Measurements from ENCODE around the gene TMEM240.

TMEM240 gene

GRCh38 chr1:1540090-1540817, at the start of gene TMEM240:
Gene TMEM240, minus strand, starts transcription at chr1:1540624. Its CDS starts 278 bp downstream, at chr1:1540346.
- in situ Hi-C loops (cut with MboI; ENCODE audit: low sequenced_read_pairs), result no loop called here

GRCh38 chr1:1583347-1584010, 43.1 kb upstream of the TMEM240 start:
- in situ Hi-C loops (cut with MboI; ENCODE audit: low sequenced_read_pairs), result no loop called here

- in situ Hi-C loops (cut with MboI; ENCODE audit: low sequenced_read_pairs), result no loop called here
Measured at GRCh38 chr1:1582585-1583346, 42.3 kb upstream of the TMEM240 start.

- in situ Hi-C loops (cut with MboI; ENCODE audit: low sequenced_read_pairs), result no loop called here
Measured at GRCh38 chr1:1578371-1578940, 38.0 kb upstream of the TMEM240 start.

GRCh38 chr1:1577367-1578011, 37.1 kb upstream of the TMEM240 start:
- in situ Hi-C loops (cut with MboI; ENCODE audit: low sequenced_read_pairs), result no loop called here

GRCh38 chr1:1574721-1575537, 34.5 kb upstream of the TMEM240 start, which contains the start of gene SSU72:
Gene SSU72, minus strand, starts transcription at chr1:1574863. Its CDS starts 306 bp downstream, at chr1:1574557.
- in situ Hi-C loops (cut with MboI; ENCODE audit: low sequenced_read_pairs), result no loop called here

- in situ Hi-C loops (cut with MboI; ENCODE audit: low sequenced_read_pairs), result no loop called here
Measured at GRCh38 chr1:1573843-1574720, 33.7 kb upstream of the TMEM240 start.

- in situ Hi-C loops (cut with MboI; ENCODE audit: low sequenced_read_pairs), result no loop called here
Measured at GRCh38 chr1:1569341-1569740, 28.9 kb upstream of the TMEM240 start.

GRCh38 chr1:1567891-1568291, 27.5 kb upstream of the TMEM240 start:
- in situ Hi-C loops (cut with MboI; ENCODE audit: low sequenced_read_pairs), result no loop called here

- in situ Hi-C loops (cut with MboI; ENCODE audit: low sequenced_read_pairs), result no loop called here
Measured at GRCh38 chr1:1567152-1567875, 26.9 kb upstream of the TMEM240 start.

GRCh38 chr1:1565340-1565739, 24.9 kb upstream of the TMEM240 start:
- in situ Hi-C loops (cut with MboI; ENCODE audit: low sequenced_read_pairs), result no loop called here

- in situ Hi-C loops (cut with MboI; ENCODE audit: low sequenced_read_pairs), result no loop called here
Measured at GRCh38 chr1:1564268-1564667, 23.8 kb upstream of the TMEM240 start.

GRCh38 chr1:1563688-1564087, 23.3 kb upstream of the TMEM240 start:
- in situ Hi-C loops (cut with MboI; ENCODE audit: low sequenced_read_pairs), result no loop called here

GRCh38 chr1:1562556-1563195, 22.3 kb upstream of the TMEM240 start:
- in situ Hi-C loops (cut with MboI; ENCODE audit: low sequenced_read_pairs), result no loop called here

- in situ Hi-C loops (cut with MboI; ENCODE audit: low sequenced_read_pairs), result no loop called here
Measured at GRCh38 chr1:1561801-1562470, 21.5 kb upstream of the TMEM240 start.

- in situ Hi-C loops (cut with MboI; ENCODE audit: low sequenced_read_pairs), result no loop called here
Measured at GRCh38 chr1:1560178-1560577, 19.8 kb upstream of the TMEM240 start.

- in situ Hi-C loops (cut with MboI; ENCODE audit: low sequenced_read_pairs), result no loop called here
Measured at GRCh38 chr1:1559066-1559465, 18.6 kb upstream of the TMEM240 start.
